ENCODE measurements around the gene ERICH4. TPM values are rescaled to one million over a fixed set of nuclear protein-coding genes. Genes with fewer than 3 reads are reported as not detected.
"Not testable (repeated sequence)": the region's sequence is repeated elsewhere in the genome, so short reads cannot be mapped to it uniquely, and the experiment has no call there.

ERICH4 gene
- total RNA-seq, 4 donors from 2014 or later, result not detected

GRCh38 chr19:41478875-41479756 is 36.2 kb downstream of the ERICH4 start:
- Histone ChIP-seq H3K36me3 (no peaks in the 10 kb centered on the region), H3K9me3 (no peaks in the 10 kb centered on the region), H3K4me3 (peak overlapping the region; percentile 16), H3K27ac (peak overlapping the region; percentile 26), H3K4me1 (no peaks in the 10 kb centered on the region), H3K27me3 (peaks cover 15% of the 10 kb centered on the region)
- TF ChIP-seq POLR2A (IDR thresholded peaks at IDR 0.05) (no peak), CTCF (IDR thresholded peaks at IDR 0.05) (no peak), POLR2AphosphoS5 (IDR thresholded peaks at IDR 0.05) (no peak), EP300 (IDR thresholded peaks at IDR 0.05) (no peak)
- DNase-seq (ENCODE audit: low spot score in 2 of 2), result no peak
- 63% methylated on average over 15 of the region's 15 CpGs for WGBS

DNA sequence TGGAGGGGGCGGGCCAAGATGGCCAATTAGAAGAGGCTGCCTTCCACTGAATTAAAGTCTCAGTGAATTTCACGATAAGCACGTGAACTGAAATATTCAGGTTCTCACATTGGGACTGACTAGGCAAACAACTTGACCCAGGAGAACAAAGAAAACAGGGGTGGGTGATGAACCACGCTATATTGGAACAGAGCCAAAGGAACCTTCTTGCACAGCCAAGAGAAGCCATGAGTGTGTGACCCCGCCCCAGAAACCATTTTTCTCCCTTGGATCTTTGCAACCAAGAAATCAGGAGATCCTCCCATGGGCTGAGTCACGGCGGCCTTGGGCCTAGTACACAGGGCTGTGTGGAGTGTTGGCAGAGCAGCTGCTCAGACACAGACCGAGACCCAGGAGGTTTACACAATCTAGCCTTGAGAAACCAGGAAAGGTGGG is 36.8 kb downstream of the ERICH4 start:
- Histone ChIP-seq H3K27ac (peak overlapping the region; percentile 7), H3K4me1 (no peaks in the 10 kb centered on the region), H3K4me3 (no peak overlapping the region), H3K27me3 (peaks cover 14% of the 10 kb centered on the region), H3K9me3 (no peaks in the 10 kb centered on the region), H3K36me3 (no peaks in the 10 kb centered on the region)
- no peak for TF ChIP-seq CTCF (IDR thresholded peaks at IDR 0.05)
- TF ChIP-seq POLR2A (IDR thresholded peaks at IDR 0.05), result no peak
- no peak for TF ChIP-seq POLR2AphosphoS5 (IDR thresholded peaks at IDR 0.05)
- TF ChIP-seq EP300 (IDR thresholded peaks at IDR 0.05), result no peak
- DNase-seq (ENCODE audit: low spot score in 2 of 2), result peak in 1 of 2 donors; percentile 69
- WGBS, result 63% methylated on average over 8 of the region's 8 CpGs

DNA sequence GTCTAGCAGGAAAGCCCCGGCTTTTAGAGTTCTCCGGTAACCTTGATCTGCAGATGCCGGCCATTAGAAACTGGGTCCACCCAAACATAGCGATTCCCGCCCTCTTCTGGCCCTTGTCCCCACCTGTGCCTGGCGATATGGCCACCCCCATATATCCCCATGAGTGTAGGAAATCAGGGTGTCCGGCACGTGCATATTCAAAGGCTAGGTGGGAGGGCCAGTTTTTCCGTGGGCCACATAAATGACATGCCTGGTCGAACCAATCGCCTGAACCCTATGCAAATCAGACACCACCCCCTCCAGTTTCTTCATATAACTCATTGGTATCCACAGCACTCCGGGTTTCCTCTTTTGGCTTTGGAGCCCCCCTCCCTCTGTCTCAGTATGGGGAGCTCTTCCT is 37.4 kb downstream of the ERICH4 start:
- no peaks in the 10 kb centered on the region for H3K36me3 ChIP-seq
- H3K27ac ChIP-seq, result no peak overlapping the region
- peaks cover 14% of the 10 kb centered on the region for H3K27me3 ChIP-seq
- no peaks in the 10 kb centered on the region for H3K4me1 ChIP-seq
- DNase-seq (ENCODE audit: low spot score in 2 of 2), result no peak
- WGBS, result 80% methylated on average over 12 of the region's 12 CpGs
- H3K4me3 ChIP-seq, result no peak overlapping the region
- no peaks in the 10 kb centered on the region for H3K9me3 ChIP-seq
- TF ChIP-seq POLR2A (IDR thresholded peaks at IDR 0.05), result no peak

- H3K36me3 ChIP-seq, result no peaks in the 10 kb centered on the region
- no peak overlapping the region for H3K27ac ChIP-seq
- no peaks in the 10 kb centered on the region for H3K4me1 ChIP-seq
- no peak for TF ChIP-seq POLR2A (IDR thresholded peaks at IDR 0.05)
- no peak for TF ChIP-seq EP300 (IDR thresholded peaks at IDR 0.05)
- TF ChIP-seq POLR2AphosphoS5 (IDR thresholded peaks at IDR 0.05), result no peak
- no peak for TF ChIP-seq CTCF (IDR thresholded peaks at IDR 0.05)
- no peak for DNase-seq (ENCODE audit: low spot score in 2 of 2)
- H3K27me3 ChIP-seq, result peaks cover 18% of the 10 kb centered on the region
- H3K4me3 ChIP-seq, result no peak overlapping the region
- H3K9me3 ChIP-seq, result no peaks in the 10 kb centered on the region
- 93% methylated on average over 4 of the region's 4 CpGs for WGBS
Observed at GRCh38 chr19:41484822-41485221, 41.9 kb downstream of the ERICH4 start.

GRCh38 chr19:41486953-41487352 is 44.0 kb downstream of the ERICH4 start:
- not testable (repeated sequence) for H3K9me3 ChIP-seq; DNase-seq (ENCODE audit: low spot score in 2 of 2); H3K36me3 ChIP-seq; H3K4me3 ChIP-seq; H3K27ac ChIP-seq; H3K4me1 ChIP-seq
- 91% methylated on average over 4 of the region's 4 CpGs for WGBS
- H3K27me3 ChIP-seq, result peaks cover 18% of the 10 kb centered on the region

GRCh38 chr19:41492843-41493242 is 49.9 kb downstream of the ERICH4 start:
- Histone ChIP-seq H3K4me1 (no peaks in the 10 kb centered on the region), H3K27me3 (peaks cover 4% of the 10 kb centered on the region), H3K4me3 (no peak overlapping the region), H3K36me3 (no peaks in the 10 kb centered on the region), H3K9me3 (no peaks in the 10 kb centered on the region), H3K27ac (no peak overlapping the region)
- DNase-seq (ENCODE audit: low spot score in 2 of 2), result no peak
- WGBS, result 77% methylated on average over 5 of the region's 5 CpGs
- TF ChIP-seq POLR2A (IDR thresholded peaks at IDR 0.05) (no peak), POLR2AphosphoS5 (IDR thresholded peaks at IDR 0.05) (no peak), EP300 (IDR thresholded peaks at IDR 0.05) (no peak), CTCF (IDR thresholded peaks at IDR 0.05) (no peak)

Other genes with a start within 250 kb of the ERICH4 start
- gene CYP2S1, start 249.9 kb upstream of the ERICH4 start, total RNA-seq, result 1 to 10 TPM; 1.8 to 6.5 (median 2.5) TPM
- 10 to 100 TPM; 18.2 to 35.8 (median 28.3) TPM for gene AXL, start 223.9 kb upstream of the ERICH4 start, total RNA-seq
- gene HNRNPUL1, start 178.8 kb upstream of the ERICH4 start, total RNA-seq, result 100 to 1,000 TPM; 140 to 213 (median 188) TPM
- gene CCDC97, start 133.0 kb upstream of the ERICH4 start, total RNA-seq, result 10 to 100 TPM; 13.4 to 30.0 (median 18.5) TPM
- 10 to 100 TPM; 16.4 to 19.9 (median 17.4) TPM for gene TGFB1, start 89.2 kb upstream of the ERICH4 start, total RNA-seq
- 1 to 10 TPM; 2.8 to 9.3 (median 4.8) TPM for gene B9D2, start 79.0 kb upstream of the ERICH4 start, total RNA-seq
- 100 to 1,000 TPM in 2 of 4 donors, 10 to 100 TPM in 2; 29.6 to 109 (median 88.1) TPM for gene TMEM91, start 66.6 kb upstream of the ERICH4 start, total RNA-seq
- 10 to 100 TPM; 23.0 to 51.5 (median 31.9) TPM for gene EXOSC5, start 45.8 kb upstream of the ERICH4 start, total RNA-seq
- gene BCKDHA, start 45.3 kb upstream of the ERICH4 start, total RNA-seq, result 100 to 1,000 TPM in 1 of 4 donors, 10 to 100 TPM in 3; 49.7 to 112 (median 76.2) TPM
- 1 to 10 TPM; 4.7 to 9.6 (median 6.2) TPM for gene B3GNT8, start 15.8 kb upstream of the ERICH4 start, total RNA-seq
- 10 to 100 TPM; 26.1 to 36.4 (median 34.2) TPM for gene DMAC2, start 3.2 kb upstream of the ERICH4 start, total RNA-seq
- gene CEACAM21, start 133.0 kb downstream of the ERICH4 start, total RNA-seq, result 1 to 10 TPM in 1 of 4 donors, not detected in 3; 2.3 TPM
- gene CEACAM4, start 183.9 kb downstream of the ERICH4 start, total RNA-seq, result 1 to 10 TPM in 1 of 4 donors, not detected in 3; 1.9 TPM
- 1 to 10 TPM in 3 of 4 donors, under 1 TPM in 1; 0.86 to 9.1 (median 4.6) TPM for gene CEACAM7, start 245.1 kb downstream of the ERICH4 start, total RNA-seq

Measured in suprapubic skin (tissue), 4 donors.